ENCODE data around the gene NUDT3.

- TF ChIP-seq CTCF (IDR thresholded peaks at IDR 0.05; ENCODE audit: low read depth, low read length) (no peak), EZH2phosphoT487 (IDR thresholded peaks at IDR 0.05; ENCODE audit: low read depth) (no peak)
Measured at GRCh38 chr6:34238585-34239499, 153.6 kb downstream of the NUDT3 start.

Data from OCI-LY3 (cell line).